GM18951 (cell line): Measurements from ENCODE around the gene PSMD14.

Experiments used
- POLR2A ChIP-seq: IDR thresholded peaks from 4 replicates; pipeline ENCODE4 v1.6.1; 2011; ENCODE audit warnings: mild to moderate bottlenecking; ENCODE audit not compliant: insufficient read length, insufficient read depth; ENCODE audit errors: extremely low read depth
- in situ Hi-C: fragments of 300-500 bp; cut with MboI; formaldehyde crosslinking; loops from one replicate; pipeline ENCODE4 v1.12.0; 2022; ENCODE audit warnings: low sequenced_read_pairs, mixed read lengths, inconsistent platforms; ENCODE audit not compliant: unreplicated experiment

Gene PSMD14

DNA sequence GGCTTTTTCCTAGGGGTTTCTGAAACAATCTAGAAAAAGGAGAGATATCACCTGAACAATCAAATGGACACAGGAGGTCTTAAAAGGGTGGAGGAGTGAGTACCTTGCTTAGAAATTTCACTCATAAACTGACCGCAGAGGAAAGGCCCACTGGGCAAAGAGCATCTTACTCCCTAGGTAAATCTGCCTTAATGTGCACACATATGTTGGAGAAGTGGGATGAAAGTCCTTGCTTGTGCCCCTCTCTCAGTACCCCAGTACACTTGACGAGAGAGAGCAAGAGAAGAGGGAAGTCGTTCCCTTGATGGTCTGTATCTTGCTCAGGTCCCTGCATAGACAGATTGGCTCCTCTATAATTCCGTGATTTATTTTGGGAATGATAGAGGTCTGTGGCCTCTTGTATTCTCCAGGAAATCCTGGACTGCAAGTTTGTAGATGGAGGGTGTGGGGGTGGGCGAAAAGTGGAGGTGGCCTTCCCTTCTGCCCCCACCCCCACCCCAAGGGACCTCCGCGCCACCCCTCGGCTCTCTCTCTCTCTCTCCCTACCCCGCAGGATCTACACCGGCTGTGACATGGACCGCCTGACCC, 114.7 kb downstream of the PSMD14 start:
- in situ Hi-C loops: no loop called here
- no peak for TF ChIP-seq POLR2A

DNA sequence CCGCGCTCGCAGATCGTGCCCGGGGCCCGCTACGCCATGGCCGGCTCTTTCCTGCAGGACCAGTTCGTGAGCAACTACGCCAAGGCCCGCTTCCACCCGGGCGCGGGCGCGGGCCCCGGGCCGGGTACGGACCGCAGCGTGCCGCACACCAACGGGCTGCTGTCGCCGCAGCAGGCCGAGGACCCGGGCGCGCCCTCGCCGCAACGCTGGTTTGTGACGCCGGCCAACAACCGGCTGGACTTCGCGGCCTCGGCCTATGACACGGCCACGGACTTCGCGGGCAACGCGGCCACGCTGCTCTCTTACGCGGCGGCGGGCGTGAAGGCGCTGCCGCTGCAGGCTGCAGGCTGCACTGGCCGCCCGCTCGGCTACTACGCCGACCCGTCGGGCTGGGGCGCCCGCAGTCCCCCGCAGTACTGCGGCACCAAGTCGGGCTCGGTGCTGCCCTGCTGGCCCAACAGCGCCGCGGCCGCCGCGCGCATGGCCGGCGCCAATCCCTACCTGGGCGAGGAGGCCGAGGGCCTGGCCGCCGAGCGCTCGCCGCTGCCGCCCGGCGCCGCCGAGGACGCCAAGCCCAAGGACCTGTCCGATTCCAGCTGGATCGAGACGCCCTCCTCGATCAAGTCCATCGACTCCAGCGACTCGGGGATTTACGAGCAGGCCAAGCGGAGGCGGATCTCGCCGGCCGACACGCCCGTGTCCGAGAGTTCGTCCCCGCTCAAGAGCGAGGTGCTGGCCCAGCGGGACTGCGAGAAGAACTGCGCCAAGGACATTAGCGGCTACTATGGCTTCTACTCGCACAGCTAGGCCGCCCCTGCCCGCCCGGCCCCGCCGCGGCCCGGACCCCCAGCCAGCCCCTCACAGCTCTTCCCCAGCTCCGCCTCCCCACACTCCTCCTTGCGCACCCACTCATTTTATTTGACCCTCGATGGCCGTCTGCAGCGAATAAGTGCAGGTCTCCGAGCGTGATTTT, 115.5 kb downstream of the PSMD14 start:
- no peak for TF ChIP-seq POLR2A
- in situ Hi-C loops: no loop called here

DNA sequence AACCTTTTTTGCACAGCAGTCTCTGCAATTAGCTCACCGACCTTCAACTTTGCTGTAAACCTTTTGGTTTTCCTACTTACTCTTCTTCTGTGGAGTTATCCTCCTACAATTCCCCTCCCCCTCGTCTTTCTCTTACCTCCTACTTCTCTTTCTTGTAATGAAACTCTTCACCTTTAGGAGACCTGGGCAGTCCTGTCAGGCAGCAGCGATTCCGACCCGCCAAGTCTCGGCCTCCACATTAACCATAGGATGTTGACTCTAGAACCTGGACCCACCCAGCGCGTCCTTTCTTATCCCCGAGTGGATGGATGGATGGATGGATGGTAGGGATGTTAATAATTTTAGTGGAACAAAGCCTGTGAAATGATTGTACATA, 116.2 kb downstream of the PSMD14 start:
- in situ Hi-C loops: no loop called here
- no peak for TF ChIP-seq POLR2A

DNA sequence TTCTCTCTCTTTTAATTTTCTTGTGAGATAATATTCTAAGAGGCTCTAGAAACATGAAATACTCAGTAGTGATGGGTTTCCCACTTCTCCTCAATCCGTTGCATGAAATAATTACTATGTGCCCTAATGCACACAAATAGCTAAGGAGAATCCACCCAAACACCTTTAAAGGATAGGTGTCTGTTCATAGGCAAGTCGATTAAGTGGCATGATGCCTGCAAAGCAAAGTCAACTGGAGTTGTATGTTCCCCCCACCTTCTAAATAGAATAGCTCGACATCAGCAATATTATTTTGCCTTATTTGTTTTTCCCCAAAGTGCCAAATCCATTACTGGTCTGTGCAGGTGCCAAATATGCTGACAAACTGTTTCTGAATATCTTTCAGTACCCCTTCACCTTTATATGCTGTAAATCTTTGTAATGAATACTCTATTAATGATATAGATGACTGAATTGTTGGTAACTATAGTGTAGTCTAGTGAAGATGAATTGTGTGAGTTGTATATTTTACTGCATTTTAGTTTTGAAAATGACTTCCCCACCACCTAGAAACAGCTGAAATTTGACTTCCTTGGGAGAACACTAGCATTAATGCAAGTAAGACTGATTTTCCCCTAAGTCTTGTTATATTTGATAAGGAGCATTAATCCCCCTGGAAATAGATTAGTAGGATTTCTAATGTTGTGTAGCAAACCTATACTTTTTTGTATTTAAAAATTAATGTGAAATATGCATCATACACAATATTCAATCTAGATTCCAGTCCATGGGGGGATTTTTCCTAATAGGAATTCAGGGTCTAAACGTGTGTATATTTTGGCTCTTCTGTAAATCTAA, 116.9 kb downstream of the PSMD14 start:
- in situ Hi-C loops: no loop called here
- TF ChIP-seq POLR2A: no peak

DNA sequence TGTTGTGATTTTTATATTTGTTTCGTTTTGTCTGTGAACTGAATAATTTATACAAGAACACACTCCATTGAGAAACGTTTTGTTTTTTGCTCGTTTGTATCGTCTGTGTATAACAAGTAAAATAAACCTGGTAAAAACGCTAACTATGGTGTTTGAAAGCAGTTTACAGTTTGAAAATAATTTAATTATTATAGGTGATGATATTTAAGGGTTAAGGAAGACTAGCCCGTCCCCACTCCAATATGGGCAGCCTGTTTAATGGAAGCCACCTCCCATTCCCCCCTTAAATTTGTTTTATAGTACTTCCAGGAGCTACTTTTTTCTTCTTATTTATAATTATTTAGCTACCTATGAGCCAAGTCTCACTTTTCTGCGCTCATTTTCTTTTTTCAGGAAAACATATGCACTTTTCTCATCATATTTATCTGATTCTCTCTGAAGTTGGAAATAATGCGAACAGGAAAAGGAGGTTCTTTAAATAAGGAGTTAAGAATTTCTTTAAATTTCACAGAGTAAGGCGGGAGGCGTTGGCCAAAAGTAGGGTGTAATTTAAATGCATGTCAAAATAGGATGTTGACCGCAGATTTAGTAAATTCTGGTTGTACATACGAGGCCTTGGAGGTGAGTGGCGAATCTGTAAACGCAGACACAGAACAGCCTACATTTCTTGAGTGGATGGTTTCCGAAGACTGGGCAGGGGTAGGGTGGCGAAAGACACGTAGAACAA, 117.7 kb downstream of the PSMD14 start:
- in situ Hi-C loops: no loop called here
- no peak for TF ChIP-seq POLR2A

DNA sequence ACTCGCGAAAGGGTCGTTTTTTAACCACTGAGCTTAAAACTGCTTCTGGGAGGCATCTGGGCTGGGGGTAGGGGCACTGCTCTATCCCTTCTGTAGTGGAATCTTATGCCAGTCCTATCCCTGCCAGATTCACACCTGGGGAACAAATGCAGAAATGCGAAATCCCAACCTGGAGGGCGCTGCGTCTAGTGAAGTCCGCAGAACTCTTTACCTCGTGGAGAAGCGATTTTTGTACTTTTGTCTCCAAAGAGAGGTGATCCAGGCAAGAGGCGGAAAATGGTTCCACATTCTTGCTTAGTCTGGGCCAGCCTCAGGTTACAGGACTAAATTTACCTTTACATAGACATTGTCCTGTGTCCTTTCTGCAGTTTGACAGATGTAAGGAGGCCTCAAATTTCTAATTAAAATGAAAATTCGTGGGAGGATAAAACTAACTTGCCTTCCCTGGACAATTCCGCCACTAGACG, 118.3 kb downstream of the PSMD14 start:
- no peak for TF ChIP-seq POLR2A
- in situ Hi-C loops: no loop called here

DNA sequence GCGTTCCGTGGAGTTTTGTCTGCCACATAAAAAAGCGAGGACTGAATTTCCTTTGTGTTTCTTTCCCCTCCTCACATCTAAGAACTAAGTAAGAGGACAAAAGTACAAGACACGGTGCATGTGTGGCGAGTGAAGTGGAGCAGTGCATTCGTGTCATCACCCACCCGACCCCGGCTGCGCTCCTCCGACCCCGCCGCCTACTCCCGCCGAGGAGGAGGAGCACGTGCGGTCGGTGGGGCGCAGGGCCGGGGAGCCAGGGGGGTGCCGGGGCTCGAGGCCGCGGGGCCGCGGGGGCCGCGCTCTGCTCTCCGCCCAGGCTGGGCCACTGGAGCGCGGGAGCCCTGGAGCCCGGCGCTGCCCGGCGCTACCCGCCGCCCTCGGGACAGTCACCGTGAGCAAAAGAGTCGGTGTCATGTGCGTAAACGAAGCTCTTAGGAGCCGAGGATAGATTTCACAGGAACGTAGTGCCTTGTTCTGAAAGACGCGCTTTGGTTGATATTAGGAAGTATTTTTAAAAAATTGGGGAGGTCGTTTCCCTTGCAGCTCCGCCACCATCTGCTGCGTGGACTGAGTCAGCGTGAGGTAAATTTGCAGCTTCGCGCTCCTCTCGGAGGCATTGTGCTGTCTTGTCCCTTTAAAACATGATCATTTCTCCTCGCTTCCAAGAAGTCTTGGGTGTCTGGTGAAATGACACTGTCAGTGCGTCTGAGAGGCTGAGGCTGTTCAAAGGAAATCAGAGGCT, 118.9 kb downstream of the PSMD14 start:
- no peak for TF ChIP-seq POLR2A
- in situ Hi-C loops: no loop called here

DNA sequence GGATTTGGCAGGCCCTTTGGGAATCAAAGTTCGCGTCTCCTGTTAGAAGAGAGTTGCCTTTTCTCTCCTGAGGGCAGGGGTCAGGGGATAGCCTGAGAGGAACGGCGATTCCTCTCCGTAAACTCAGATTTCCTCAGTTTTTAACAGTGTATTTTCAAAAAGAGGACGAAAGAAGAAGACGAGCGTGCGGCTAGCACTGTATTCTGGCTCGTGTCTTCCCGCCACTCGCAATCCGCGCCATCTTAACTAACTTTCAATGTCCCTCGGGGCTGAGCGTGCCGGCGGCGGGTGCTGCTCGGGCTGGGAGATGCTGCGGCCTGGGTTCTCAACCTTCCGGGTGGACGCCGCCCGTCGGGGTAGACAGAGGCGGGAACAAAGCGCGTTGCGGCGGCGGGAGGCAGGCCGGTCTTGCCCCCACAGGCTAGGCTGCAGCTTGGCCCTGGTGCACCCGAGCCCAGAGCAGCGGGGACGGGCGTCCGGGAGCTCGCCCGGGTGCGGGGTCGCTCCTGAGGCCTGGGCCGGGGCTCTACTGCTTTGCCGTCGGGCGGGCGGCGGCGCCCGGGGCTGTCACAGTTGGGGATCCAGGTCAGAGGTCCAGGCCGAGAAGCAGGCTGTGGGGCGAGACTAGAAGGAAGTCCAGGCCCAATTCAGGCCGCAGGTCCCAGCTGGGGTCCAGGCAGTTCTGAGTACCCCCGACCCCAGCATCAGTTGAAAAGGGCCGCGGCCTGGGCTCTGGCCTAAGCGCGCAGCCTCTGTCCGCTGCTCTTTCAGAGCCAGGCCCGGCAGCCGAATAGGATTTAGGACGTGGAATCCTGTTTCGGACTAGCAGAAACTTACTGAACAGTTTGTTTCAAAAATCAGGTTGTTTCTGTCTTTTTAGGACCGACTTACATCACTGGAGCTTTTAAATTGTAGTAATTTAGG, 119.7 kb downstream of the PSMD14 start:
- TF ChIP-seq POLR2A: no peak
- in situ Hi-C loops: no loop called here

DNA sequence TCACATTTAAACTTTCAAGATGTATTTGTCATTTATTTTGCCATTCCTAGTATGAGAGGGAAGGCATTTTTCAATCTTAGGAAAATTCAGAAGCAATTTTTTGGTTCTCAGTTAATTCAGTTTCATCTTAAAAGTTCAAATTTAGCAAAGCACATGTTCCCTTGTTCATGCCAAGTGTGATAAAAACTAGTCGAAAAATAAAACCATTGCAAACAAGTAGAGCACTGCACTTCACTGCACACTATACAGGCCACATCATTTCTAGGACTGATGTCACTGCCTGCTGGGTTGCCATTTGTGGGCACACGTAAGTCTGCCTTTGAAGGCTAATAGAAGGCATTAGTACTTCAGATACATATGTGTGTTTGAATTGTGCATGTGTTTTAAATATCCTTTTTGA, 122.2 kb downstream of the PSMD14 start:
- TF ChIP-seq POLR2A: no peak
- in situ Hi-C loops: no loop called here

DNA sequence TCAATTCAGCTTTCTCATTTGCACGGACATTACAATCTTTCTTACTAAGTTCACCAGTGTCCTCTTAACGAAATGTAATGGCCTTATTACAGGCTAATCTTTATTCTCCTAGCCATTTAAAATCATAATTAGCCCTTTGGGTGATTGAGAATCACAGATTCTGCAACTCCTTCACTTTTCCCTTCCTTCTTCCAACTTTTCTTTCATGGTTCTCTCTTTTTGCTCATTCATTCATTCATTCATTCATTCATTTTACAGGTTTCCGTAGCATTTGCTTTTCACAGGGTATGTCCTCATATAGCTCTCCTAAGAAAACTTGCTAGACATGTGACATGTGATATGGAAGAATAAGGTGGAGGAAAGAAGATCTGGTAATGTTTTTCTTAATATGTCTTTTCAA, 123.9 kb downstream of the PSMD14 start:
- TF ChIP-seq POLR2A: no peak
- in situ Hi-C loops: no loop called here

DNA sequence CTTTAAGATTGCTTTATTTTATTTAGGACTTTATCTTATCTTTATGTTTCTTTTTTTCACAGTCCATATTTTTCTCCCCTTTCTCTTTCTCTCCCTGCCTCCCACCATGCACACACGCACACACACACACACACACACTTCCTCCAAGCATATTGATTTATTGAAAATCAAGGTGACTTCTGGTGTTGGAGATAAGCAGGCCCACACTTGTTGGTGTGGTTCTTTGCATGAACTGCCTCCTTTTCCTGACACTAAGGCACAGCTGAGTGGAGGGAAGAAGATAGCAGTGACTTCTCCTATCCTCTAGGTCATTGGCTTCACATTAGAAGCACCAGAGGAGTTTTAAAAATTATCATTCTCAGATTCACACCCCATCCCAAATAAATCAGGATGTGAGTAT, 125.9 kb downstream of the PSMD14 start:
- TF ChIP-seq POLR2A: no peak
- in situ Hi-C loops: no loop called here
